GM19099 (cell line): Measurements from ENCODE around the gene C1orf53.

Experiments
- POLR2A ChIP-seq: IDR thresholded peaks from 3 replicates; pipeline ENCODE4 v1.6.1; 2011; ENCODE audit warnings: low read depth; ENCODE audit not compliant: insufficient read length; ENCODE audit errors: extremely low read depth

Gene C1orf53

DNA sequence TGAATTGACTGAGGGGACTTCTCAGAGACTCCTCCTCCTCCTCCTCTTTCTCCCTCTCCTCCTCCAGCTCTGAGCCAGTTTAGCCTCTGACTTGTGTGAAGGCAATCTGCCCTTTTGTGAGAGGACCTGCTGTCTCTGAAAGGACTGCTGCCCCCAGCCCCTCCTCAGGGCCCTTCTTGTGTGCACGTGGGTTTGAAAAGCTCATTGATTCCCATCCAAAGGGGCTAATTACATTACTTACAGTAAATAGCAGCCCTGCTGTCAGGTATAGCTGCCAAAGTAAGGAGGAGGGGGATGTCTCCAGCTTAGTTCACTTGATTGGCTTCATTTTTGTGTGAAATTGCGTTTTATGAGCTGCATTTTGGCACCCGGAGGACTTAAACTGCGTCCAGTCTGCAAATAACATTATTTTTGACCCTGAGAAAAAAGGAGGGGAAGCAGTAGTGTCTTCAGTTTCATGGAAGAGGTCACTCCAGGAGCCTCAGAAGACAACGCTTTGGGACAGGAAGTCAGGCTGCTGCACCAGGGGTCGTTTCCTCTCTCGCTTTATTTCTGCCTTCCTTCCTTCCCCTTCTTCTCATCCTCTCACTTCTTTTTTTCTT, 12.9 kb downstream of the C1orf53 start:
- TF ChIP-seq POLR2A = no peak

DNA sequence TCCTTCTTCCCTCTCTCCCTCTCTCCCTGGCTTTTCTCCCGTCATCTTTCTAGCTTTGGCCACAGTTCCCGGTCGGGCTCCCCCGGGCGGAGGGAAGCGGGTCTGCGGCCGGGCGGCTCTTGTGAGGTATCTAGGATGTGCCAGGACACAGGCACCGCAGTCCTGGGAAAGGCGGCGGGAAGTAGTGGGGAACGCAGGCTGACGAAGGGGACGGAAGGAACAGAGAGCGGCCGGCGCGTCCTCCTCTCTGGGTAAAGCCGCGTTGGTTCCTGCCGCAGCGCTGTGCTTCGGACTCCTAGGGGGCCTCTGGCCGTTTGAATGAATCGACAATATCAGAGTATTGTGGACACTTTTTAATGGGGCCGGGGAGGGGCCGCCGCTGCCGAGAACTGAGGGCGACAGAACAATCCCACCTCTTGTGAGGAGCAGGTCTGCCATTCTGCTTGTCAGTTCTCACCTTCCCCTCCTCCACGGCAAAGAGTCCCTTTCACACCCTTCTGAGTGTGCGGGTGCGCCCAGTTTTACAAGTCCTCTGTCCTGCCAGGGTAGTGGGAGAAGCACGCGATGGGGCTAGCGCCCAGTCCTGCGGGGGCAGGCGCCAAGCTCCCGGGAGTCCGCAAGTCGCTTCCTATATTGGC, 13.6 kb downstream of the C1orf53 start:
- no peak for TF ChIP-seq POLR2A

DNA sequence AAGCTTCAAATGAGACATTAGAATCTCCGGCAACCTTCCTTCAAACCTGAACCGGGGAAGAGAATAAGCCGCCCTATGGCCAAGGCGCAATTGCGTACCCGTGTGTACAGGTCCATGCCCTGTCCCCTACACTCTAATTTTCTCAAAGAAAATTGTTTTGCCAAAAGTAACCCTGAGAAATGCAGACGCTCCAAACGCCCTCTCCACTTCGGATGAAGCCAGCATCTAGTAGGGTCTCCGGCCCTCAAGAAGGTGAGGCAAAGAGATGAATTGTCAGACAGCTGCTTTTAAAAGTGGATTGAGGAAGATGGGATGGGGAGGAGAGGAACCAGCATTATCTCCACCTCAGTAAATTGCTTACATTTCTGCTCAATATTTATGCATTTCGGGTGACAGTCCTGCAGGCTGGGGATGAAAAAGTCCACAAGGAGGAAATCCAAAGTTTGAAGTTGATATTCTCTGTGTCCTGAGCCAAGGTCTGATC, 14.1 kb downstream of the C1orf53 start:
- no peak for TF ChIP-seq POLR2A

DNA sequence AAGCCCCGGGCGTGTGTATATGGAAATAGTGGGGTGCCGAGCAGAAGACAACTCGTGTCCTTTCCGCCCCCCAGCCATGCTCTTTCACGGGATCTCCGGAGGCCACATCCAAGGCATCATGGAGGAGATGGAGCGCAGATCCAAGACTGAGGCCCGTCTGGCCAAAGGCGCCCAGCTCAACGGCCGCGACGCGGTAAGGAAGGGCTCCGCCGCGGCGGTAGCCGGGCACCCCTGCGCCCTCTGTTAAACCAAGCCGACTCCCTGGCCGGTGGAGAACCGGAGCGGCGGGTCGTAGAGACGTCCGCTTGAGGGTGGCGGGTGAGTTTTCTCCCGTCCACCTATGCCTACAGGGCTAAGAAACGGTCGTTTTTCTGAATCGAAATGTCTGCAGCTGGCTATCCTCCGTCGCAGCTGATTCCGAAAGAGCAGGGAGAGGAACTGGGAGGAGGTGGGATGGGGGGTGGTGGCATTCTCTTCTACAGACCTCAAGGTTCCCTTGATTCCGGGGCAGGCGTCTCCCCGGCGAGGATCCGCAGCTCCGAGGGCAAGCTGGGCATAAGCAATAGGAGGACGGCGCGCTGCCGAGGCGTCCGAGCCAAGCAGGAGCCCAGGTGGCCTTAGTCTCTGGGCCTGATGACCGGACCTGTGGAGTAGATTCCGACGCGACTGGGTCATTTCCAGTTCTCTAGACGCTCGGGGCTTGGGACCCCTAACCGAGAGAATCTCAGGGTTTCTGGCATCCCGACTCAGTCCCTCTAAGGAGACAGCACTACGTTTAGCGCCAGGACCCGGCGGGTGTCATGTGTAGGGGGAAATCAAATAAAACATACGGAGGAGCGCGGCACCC, 15.6 kb downstream of the C1orf53 start:
- TF ChIP-seq POLR2A = no peak

DNA sequence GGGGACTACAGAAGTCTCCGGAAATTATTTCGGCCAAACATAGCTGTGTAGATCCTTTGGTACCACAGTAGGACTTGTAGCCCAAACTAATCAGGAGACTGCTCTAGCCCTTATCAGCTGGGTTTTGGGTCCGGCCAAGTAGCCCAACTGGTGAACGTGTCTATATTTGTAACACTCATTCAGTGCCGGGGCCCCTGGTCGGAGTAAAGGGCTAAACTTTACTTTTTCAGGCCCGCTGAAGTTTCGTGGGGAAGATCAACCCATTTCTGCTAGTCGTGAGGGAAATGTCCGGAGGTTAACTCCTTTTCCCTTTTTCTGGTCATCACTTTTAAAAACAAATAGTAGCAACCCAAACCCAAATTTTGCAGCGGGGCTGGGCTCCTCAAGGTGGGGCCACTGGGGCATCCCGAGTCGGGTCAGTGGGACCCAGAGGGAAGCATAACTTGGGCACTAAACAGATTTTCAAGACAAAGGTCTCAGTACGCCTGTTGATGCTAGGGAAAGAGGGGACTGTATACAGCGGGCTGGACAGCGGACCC, 16.4 kb downstream of the C1orf53 start:
- TF ChIP-seq POLR2A = no peak

DNA sequence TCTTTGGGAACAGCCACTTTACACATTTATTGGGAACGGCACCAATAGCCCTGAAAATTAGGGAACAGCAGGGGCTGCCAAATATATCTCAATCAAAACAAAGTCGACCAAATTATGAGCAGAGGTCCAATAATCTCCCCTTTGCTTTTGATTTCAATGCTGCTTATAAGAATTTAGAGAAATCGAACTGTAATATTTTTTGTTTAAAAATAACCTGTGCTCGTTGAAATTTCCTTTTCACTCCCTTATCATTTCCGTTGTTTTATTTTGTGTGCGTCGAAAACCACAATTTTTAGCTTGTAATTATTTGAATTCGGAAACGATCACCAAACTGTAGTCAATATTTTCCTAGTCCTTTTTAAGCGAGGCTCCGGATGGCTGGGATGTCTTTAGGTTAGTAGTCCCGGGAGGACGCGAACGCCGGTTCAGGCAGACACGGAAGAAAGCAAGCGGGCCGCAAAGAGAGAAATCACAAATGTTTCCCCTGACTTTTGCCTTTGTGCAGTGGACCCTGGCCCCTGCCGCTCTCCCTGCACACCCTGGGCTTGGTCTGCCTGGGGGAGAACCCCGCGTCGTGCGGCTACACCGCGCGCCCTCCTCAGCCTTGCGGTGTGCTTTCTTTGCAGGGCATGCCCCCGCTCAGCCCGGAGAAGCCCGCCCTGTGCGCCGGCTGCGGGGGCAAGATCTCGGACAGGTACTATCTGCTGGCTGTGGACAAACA, 17.1 kb downstream of the C1orf53 start:
- TF ChIP-seq POLR2A = no peak

DNA sequence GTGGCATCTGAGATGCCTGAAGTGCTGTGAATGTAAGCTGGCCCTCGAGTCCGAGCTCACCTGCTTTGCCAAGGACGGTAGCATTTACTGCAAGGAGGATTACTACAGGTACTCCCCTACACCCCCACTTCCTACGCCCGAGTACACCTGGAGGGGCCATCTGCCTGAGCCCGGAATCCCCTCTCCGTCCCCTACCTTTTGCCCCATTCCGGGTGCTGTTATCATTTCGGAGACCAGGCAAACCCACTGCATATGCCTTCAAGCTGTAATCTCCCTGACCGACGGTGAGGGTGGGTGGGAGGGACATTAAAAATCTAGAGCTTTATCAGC, 17.6 kb downstream of the C1orf53 start:
- TF ChIP-seq POLR2A = no peak

DNA sequence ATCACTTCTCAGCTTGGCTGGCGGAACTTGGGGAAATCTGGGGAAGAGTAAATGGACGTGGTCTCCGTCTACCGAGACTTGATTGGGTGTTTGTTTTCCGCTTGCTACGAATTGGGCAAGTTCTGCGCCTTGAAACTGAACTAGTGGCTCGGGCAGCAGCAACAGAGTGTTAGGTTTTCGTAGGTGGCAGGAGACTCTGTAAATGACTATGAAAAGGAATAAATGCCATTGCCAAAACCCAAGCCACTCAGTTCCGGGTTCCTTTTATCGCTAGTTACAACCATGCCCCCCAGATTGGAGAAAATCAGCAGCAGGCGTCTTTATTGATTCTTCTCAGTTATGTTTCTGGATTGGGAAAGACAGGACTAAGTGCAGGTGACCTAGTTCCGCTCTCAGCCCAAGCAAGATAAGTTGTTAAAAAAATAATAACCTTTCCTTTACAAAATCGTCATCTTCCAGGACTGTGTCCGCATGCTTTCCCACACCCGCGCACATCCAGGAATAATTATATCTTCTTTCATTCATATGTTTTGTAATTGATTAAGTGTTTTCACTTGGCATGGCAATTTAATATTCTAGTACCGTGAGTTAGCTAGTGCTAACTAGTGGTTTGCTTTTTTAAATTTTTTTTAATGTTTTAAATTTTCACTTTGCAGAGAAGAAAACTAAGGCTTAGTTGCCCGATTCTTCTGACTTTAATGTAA, 18.1 kb downstream of the C1orf53 start:
- no peak for TF ChIP-seq POLR2A

DNA sequence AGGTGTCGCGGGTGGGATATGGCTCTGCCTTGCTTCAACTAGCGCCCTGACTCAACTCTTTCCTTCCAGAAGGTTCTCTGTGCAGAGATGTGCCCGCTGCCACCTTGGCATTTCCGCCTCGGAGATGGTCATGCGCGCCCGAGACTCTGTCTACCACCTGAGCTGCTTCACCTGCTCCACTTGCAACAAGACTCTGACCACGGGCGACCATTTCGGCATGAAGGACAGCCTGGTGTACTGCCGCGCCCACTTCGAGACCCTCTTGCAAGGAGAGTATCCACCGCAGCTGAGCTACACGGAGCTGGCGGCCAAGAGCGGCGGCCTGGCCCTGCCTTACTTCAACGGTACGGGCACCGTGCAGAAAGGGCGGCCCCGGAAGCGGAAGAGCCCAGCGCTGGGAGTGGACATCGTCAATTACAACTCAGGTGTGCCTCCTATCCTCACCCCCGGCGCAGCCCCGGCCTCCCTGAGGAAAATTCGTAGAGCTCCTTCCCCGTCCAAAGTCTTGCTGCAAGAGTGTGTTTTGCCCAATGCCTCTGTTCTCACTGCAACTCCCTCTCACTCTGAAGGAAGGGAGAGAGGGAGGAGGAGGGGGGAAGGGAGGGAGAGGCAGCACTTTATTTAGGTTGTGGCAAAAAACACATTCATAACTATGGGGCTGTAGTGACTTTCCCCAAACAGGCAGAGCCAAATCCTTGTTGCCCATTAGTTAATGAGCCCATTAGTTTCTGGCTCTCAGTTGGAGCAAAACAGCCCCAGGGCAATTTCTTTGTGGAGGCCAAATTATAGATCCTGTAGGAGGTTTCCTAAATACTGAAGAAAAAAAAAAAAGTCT, 19.0 kb downstream of the C1orf53 start:
- no peak for TF ChIP-seq POLR2A

DNA sequence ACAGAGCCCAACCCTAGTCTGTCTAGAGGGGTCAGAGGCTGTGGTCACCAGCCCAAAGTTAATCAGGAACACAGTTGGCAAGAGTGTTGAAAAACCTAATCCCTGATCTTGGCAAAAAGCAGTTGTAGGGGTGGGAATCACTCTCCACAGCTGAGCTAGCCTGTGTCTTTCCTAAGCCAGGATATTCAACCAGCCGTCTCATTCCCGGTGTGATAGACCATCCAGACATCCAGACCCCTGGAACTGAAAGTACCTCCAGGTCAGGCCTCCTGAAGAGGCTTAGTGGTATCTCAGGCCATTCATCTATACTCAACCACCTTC, 19.6 kb downstream of the C1orf53 start:
- no peak for TF ChIP-seq POLR2A

DNA sequence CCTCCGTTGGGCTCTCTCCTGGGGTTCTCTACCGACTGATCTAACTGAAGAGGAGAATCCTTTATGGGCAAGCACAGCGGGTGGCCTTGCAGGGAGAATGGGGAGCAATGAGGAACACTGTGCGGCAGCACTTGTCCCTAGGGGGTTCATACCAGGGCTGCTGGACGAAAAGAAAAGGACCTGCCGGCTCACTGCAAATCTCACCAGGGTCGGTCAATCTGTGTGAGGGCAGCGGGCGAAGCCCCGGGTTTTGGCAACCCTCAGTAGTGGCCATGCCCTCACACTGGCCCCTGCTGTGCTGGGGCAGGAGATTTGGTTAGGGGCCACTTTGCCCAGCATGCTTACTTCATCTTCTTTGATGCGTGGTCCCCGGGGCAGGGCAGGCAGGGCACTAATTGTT, 20.6 kb downstream of the C1orf53 start:
- no peak for TF ChIP-seq POLR2A

DNA sequence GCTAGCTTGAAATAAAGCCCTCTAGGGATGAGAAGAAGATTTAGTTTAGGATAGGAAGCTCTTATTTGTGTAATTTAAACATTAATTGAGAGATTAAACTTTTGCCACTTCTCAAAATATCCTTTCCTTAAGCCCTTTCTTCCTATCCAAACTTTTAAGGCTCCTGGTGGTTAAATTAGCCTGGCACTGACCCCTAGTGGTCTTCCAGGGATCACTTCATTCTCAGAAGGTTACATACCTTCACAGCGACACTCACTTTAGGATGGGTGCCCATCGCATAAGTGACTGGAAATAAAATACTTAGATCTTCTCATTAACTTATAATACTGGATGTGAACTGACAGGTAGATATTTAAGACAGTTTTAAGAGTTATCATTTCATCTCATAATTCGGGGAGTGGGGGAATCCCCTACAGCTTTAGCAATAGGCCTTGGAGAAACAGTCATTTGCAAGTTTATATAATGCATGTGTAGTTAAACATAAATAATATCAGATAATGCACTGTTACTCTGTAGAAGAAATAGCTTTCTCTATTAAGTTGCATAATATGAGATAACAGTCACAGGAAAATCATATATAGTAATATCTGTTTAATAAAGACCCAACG, 22.2 kb downstream of the C1orf53 start:
- no peak for TF ChIP-seq POLR2A

DNA sequence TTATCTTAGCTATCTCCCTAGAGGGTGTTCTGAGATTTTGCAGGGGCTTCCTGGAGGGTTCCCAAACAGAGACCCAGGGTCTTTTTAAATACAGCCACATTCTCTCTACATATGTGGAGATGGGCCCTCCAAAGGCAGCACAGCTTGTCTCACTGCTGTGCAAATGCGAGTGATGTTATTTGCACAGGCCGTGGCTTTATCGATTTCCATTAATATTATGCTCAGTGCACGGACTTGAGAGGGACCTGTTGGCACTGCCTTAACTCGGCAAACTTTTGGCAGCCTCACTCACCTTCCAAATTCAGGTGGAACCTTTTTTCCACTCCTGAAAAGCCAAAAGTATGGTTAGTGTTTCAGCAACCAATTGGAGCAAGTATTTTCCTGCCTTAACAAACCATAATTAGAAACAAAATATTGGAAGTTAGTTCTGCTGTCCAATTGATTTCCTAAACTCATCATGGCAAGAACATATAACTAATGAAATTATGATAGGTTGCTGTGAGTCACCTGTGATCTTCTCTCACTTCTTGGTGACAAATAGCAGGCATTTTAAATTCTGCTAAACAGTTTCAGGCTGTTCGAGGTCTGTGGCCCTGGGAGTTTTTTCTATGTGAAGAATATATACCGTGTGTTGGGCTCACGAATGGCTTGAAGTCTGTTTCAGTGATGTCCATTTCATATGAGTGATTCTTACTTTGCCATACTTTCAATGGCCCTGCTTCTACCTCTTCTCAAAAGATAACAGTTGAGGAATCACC, 25.7 kb downstream of the C1orf53 start:
- no peak for TF ChIP-seq POLR2A

DNA sequence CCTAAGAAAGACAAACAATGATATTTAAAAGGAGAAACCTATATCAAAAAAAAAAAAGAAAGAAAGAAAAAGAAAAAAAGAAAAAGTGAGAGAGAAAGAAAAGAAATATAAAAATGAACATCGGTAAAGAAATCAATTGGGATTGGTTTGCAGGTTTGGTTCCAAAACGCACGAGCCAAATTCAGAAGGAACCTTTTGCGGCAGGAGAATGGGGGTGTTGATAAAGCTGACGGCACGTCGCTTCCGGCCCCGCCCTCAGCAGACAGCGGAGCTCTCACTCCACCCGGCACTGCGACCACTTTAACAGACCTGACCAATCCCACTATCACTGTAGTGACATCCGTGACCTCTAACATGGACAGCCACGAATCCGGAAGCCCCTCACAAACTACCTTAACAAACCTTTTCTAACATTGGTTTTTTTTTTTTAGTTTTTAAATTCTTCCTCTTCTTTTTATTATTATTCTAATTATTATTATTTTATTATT, 26.5 kb downstream of the C1orf53 start:
- TF ChIP-seq POLR2A = no peak
